Fibroblast of lung (primary cell): ENCODE results near the gene ADD3. TPM values are rescaled to one million over a fixed set of nuclear protein-coding genes. Genes with fewer than 3 reads are reported as not detected.

ENCODE experiments used
- DNase-seq, 2 donors: peaks; one replicate each; pipeline versions ENCODE4 v3.0.0 to v3.0.0-alpha.2; 2010; ENCODE audit warnings: low read depth in 2 of 2
- H2AFZ ChIP-seq: 2 replicates; pipeline ENCODE4 v1.5.1; 2012; ENCODE audit warnings: low read length, control low read depth, inconsistent platforms
- H3K27ac ChIP-seq: 2 replicates; pipeline ENCODE4 v1.5.1; 2011; ENCODE audit warnings: low read length, control low read depth; ENCODE audit not compliant: insufficient read depth
- H3K27me3 ChIP-seq: 2 replicates; pipeline ENCODE4 v1.5.1; 2011; ENCODE audit warnings: mild to moderate bottlenecking, low read length; ENCODE audit not compliant: control insufficient read depth, insufficient read depth
- H3K36me3 ChIP-seq: 2 replicates; pipeline ENCODE4 v1.5.1; 2011; ENCODE audit warnings: low read length; ENCODE audit not compliant: control insufficient read depth, insufficient read depth
- H3K4me1 ChIP-seq: 2 replicates; pipeline ENCODE4 v1.5.1; 2011; ENCODE audit warnings: low read length; ENCODE audit not compliant: control insufficient read depth, insufficient read depth; ENCODE audit errors: extremely low read depth
- H3K4me2 ChIP-seq: 2 replicates; pipeline ENCODE4 v1.5.1; 2011; ENCODE audit warnings: low read length, control low read depth; ENCODE audit not compliant: insufficient read depth; ENCODE audit errors: extremely low read depth
- H3K4me3 ChIP-seq, 4 experiments: fragments of 200-600 bp in 1 of 4; sonication (generic) in 1 of 4; replicated peaks in 1 of 4; 2 replicates each; pipeline ENCODE4 v1.5.1; 2011 to 2016; ENCODE audit warnings: low read length in 4 of 4, low read depth in 3 of 4, mild to moderate bottlenecking in 3 of 4, control low read depth in 2 of 4, inconsistent platforms in 1 of 4, mixed read lengths in 1 of 4; ENCODE audit not compliant: insufficient read depth in 1 of 4; ENCODE audit errors: control extremely low read depth in 1 of 4
- H3K79me2 ChIP-seq: 2 replicates; pipeline ENCODE4 v1.5.1; 2012; ENCODE audit warnings: mild to moderate bottlenecking, low read length, inconsistent platforms; ENCODE audit not compliant: control insufficient read depth, insufficient read depth
- H3K9ac ChIP-seq: 2 replicates; pipeline ENCODE4 v1.5.1; 2011; ENCODE audit warnings: mild to moderate bottlenecking, low read length, control low read depth; ENCODE audit not compliant: insufficient read depth
- H3K9me3 ChIP-seq: 2 replicates; pipeline ENCODE4 v1.5.1; 2012; ENCODE audit warnings: low read depth, low read length; ENCODE audit not compliant: control insufficient read depth, insufficient read depth
- H4K20me1 ChIP-seq: 2 replicates; pipeline ENCODE4 v1.5.1; 2011; ENCODE audit warnings: low read length; ENCODE audit not compliant: control insufficient read depth, insufficient read depth; ENCODE audit errors: extremely low read depth
- EZH2 ChIP-seq: IDR thresholded peaks from 2 replicates; pipeline ENCODE4 v1.5.1; 2012; ENCODE audit warnings: low read length, control low read depth, mild to moderate bottlenecking; ENCODE audit errors: missing control alignments
- polyA plus RNA-seq, 2 donors: library from polyadenylated mRNA; depleted of rRNA in 1 of 2; stranded (reverse) in 1 of 2; unstranded in 1 of 2; fragments of >200 nt; gene quantifications; 2 replicates each; pipeline ENCODE4 v1.2.1, GENCODE V29; 2011 to 2012; ENCODE audit warnings: missing spikeins in 1 of 2
- total RNA-seq: library from RNA; depleted of rRNA; stranded (reverse); fragments of >200 nt; gene quantifications from 2 replicates; pipeline ENCODE4 v1.2.1, GENCODE V29; 2014
- TF ChIP-seq, protein P1 (sequence below), 2 donors: IDR thresholded peaks in 1 of 2; conservative IDR thresholded peaks in 1 of 2; 1 replicate in 1 of 2; 2 replicates in 1 of 2; pipeline ENCODE4 v1.5.1; 2011 to 2012; ENCODE audit warnings: low read length in 2 of 2, control low read depth in 1 of 2, inconsistent platforms in 1 of 2, low read depth in 1 of 2, mild to moderate bottlenecking in 1 of 2

ADD3 gene
- total and polyA plus RNA-seq, 2 donors (not counting 1 experiment from before 2014, with no cell fraction given): 93.0 to 416 TPM

DNA sequence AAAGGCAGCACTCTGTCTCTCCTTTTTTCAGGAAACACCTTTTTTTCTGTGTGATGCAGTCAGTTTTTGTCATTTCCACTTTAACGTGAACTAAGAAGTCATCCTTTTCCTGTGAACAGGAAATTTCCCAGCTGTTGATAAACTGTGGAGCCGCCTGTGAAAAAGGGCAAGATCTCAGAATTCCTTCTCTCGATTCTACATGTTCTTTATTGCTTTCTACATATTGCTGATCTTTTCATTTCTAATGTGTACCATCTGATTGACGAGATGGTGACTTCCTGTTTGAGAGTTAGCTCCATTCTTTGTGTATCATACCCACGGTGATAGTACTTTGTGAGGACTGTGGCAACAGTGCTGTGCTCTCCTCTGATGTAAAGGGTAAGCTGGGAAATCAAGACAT is 50.4 kb downstream of the ADD3 start:
- no peak overlapping the region for H3K4me3 ChIP-seq
- no peaks in the 10 kb centered on the region for H3K9me3 ChIP-seq
- no peak overlapping the region for H3K27ac ChIP-seq
- H3K79me2 ChIP-seq: peaks cover 28% of the 10 kb centered on the region
- no peaks in the 10 kb centered on the region for H3K27me3 ChIP-seq
- DNase-seq: no peak
- H2AFZ ChIP-seq: no peak overlapping the region
- peaks cover 4% of the 10 kb centered on the region for H3K4me1 ChIP-seq
- H3K4me2 ChIP-seq: no peak overlapping the region
- H4K20me1 ChIP-seq: no peaks in the 10 kb centered on the region
- TF ChIP-seq, protein P1, sequence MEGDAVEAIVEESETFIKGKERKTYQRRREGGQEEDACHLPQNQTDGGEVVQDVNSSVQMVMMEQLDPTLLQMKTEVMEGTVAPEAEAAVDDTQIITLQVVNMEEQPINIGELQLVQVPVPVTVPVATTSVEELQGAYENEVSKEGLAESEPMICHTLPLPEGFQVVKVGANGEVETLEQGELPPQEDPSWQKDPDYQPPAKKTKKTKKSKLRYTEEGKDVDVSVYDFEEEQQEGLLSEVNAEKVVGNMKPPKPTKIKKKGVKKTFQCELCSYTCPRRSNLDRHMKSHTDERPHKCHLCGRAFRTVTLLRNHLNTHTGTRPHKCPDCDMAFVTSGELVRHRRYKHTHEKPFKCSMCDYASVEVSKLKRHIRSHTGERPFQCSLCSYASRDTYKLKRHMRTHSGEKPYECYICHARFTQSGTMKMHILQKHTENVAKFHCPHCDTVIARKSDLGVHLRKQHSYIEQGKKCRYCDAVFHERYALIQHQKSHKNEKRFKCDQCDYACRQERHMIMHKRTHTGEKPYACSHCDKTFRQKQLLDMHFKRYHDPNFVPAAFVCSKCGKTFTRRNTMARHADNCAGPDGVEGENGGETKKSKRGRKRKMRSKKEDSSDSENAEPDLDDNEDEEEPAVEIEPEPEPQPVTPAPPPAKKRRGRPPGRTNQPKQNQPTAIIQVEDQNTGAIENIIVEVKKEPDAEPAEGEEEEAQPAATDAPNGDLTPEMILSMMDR (conservative IDR thresholded peaks at IDR 0.05 in 1 of 2, IDR thresholded peaks at IDR 0.05 in 1 of 2; ENCODE audit: low read depth in 1 of 2, low read length in 2 of 2): no peak
- TF ChIP-seq EZH2: no peak
- no peaks in the 10 kb centered on the region for H3K36me3 ChIP-seq
- no peak overlapping the region for H3K9ac ChIP-seq

DNA sequence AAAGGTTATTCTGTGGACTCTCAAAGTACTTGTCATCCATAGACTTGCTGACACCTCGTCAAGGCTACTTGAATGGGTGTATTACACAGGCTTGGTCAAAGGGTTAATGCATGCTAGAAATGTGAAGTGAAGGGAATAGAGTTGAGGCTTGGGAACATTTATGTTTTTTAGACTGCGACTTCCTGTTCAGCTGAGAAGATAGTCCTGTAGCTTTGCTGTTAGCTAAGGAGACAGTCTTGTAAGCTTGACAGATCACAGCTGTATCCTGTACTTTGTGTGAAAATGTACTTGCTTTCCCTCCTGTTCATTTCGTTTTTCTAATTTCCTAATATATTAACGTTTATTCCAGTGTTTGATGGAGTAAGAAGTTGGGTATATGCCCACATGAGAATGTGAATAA is 52.1 kb downstream of the ADD3 start:
- Histone ChIP-seq H3K9ac (no peak overlapping the region), H3K4me1 (peaks cover 4% of the 10 kb centered on the region), H2AFZ (no peak overlapping the region), H3K4me3 (no peak overlapping the region), H3K79me2 (peaks cover 27% of the 10 kb centered on the region), H3K9me3 (no peaks in the 10 kb centered on the region), H3K36me3 (no peaks in the 10 kb centered on the region), H3K27ac (no peak overlapping the region), H4K20me1 (no peaks in the 10 kb centered on the region), H3K27me3 (no peaks in the 10 kb centered on the region), H3K4me2 (no peak overlapping the region)
- TF ChIP-seq, protein P1 (conservative IDR thresholded peaks at IDR 0.05 in 1 of 2, IDR thresholded peaks at IDR 0.05 in 1 of 2; ENCODE audit: low read depth in 1 of 2, low read length in 2 of 2): no peak
- TF ChIP-seq EZH2: no peak
- DNase-seq: peak in 1 of 2 donors; percentile 66

DNA sequence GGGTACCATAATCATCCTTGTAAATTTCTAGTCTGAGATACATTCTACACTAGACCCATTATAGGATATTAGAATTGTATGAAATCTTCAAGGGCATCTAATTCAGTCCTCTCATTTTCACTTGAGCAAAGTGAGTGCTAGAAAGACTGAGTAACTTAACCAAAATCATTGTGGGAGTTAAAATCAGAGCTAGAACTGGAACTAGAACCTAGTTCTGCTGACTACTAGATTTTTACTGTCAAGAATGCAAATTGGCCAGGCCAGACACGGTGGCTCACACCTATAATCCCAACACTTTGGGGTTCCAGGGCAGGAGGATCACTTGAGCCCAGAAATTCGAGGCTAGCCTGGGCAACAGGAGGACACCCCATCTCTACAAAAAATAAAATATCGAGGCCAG is 53.9 kb downstream of the ADD3 start:
- peaks cover 27% of the 10 kb centered on the region for H3K79me2 ChIP-seq
- H3K36me3 ChIP-seq: no peaks in the 10 kb centered on the region
- DNase-seq: no peak
- no peaks in the 10 kb centered on the region for H4K20me1 ChIP-seq
- H3K27ac ChIP-seq: no peak overlapping the region
- H3K27me3 ChIP-seq: no peaks in the 10 kb centered on the region
- no peaks in the 10 kb centered on the region for H3K9me3 ChIP-seq
- no peak overlapping the region for H2AFZ ChIP-seq
- no peak overlapping the region for H3K4me2 ChIP-seq
- H3K9ac ChIP-seq: no peak overlapping the region
- no peak for TF ChIP-seq EZH2
- TF ChIP-seq, protein P1 (conservative IDR thresholded peaks at IDR 0.05 in 1 of 2, IDR thresholded peaks at IDR 0.05 in 1 of 2; ENCODE audit: low read depth in 1 of 2, low read length in 2 of 2): no peak
- peaks cover 4% of the 10 kb centered on the region for H3K4me1 ChIP-seq
- H3K4me3 ChIP-seq: no peak overlapping the region
